ENCODE data around the gene ACOD1.
"Not testable (repeated sequence)": the region's sequence is repeated elsewhere in the genome, so short reads cannot be mapped to it uniquely, and the experiment has no call there.

The ACOD1 gene

DNA sequence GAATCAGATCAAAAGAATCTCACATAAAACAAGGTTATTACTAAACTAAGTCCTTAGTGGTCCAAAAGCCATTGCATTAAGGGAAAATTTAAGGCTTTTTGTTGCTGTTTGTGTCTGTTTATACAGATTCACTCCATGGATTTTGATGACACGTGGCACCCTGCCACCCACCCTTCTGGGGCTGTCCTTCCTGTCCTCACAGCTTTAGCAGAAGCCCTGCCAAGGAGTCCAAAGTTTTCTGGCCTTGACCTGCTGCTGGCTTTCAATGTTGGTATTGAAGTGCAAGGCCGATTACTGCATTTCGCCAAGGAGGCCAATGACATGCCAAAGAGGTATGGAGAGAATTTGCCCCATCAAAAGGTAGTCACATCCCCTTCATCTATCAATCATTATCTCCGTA, 6.9 kb downstream of the ACOD1 start:
- DNase-seq = no peak

DNA sequence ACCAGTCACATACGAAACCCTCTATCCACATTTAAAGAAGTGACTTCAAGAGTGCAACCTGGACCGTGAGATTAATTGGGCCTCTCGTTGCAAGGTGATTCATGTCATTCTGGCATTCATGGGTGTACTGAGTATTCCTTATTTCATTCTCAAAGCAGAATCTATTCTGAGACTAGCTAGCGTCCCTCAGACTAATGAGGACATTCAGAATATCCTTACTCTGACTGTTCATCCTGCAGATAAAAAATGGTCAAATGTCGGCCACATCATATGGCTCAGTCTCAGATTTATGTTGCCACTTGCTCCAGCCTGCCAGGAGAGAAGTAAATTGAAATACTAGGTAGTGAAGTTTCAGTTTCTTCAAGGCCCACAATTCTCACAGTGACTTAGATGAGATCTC, 7.3 kb downstream of the ACOD1 start:
- DNase-seq = no peak

DNA sequence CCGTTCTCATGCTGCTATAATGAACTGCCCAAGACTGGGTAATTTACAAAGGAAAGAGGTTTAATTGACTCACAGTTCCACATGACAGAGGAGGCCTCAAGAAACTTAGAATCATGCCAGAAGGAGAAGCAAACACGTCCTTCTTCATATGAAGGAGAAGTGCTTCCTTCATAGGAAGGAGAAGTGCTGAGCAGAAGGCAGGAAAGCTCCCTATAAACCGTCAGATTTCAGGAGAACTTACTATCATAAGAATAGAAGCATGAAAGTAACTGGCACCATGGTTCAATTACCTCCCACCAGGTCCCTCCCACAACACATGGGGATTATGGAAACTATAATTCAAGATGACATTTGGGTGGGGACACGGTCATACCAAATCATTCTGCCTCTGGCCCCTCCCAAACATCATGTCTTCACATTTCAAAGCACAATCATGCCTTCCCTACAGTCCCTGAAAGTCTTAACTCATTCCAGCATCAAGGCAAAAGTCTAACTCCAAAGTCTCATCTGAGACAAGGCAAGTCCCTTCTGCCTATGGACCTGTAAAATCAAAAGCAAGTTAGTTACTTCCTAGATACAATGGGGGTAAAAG, 10.6 kb downstream of the ACOD1 start:
- no peak for DNase-seq

DNA sequence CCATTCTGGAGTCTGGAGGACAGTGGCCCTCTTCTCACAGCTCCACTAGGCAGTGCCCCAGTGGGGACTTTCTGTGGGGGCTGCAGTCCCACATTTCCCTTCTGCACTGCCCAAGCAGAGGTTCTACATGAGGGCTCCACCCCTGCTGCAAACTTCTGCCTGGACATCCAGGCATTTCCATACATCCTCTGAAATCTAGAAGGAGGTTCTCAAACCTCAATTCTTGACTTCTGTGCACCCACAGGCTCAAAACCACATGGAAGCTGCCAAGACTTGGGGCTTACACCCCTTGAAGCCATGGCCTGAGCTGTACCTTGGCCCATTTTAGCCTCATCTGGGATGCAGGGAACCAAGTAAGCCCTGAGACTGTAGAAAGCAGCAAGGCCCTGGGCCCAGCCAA, 11.4 kb downstream of the ACOD1 start:
- DNase-seq = not testable (repeated sequence)

DNA sequence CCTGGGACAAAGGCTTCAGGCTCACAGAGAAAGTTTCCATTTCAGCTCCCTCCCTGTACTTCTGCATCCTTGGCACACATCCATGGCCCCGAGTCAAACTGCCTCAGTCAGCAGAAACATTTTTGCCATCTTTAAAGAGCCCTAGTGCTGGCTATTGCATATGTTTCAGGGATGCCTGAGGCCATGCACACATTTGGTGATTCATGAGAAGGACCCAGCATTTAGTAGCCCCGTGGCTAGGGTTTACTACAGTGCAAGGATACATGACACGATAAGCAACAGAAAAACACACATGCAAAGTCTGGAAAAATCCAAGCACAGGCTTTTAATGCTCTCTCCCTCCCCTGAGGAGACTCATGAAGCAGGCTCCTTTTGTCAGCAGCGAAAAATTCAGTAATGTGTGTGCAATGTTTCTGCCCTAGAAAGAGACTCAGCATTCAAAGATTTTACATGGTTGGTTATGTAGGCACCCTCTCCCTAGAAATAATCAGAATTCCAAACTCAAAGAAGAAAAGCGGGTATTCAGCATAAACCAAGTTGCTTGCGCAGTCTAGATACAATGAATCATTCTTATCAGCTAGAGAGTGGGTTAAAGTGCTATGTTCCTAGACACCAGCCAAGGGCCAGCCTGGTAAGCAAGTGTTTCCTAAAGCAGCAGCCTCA, 17.6 kb downstream of the ACOD1 start:
- no peak for DNase-seq

DNA sequence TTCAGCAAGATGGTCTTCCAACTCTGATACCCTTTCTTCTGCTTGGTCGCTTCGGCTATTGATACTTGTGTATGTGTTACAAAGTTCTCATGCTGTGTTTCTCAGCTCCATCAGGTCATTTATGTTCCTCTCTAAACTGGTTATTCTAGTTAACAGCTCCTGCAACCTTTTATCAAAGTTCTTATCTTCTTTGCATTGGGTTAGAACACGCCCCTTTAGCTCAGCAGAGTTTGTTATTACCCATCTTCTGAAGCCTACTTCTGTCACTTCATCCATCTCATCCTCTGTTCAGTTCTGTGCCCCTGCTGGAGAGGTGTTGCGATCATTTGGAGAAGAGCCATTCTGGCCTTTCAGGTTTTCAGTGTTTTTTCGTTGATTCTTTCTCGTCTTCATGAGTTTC, 18.7 kb downstream of the ACOD1 start:
- DNase-seq = no peak

DNA sequence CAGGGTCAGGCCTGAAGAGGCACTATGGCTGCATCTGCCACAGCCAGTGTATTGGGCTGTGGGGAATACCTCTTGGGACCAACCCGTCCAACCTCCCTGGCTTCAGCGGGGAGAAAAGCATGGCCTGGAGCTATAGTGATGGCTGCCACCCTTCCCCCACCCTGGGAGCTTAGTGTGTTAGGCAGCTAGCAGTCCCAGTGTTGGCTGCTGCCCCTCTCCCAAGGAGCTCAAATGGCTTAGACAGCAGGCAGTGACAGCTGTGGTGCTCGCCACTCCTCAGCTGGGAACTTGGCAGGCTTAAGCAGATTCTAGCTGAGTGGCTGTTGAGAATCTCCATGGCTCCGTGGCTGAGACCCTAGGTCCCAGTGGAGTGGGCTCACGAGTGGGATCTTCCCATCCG, 19.7 kb downstream of the ACOD1 start:
- DNase-seq = no peak

DNA sequence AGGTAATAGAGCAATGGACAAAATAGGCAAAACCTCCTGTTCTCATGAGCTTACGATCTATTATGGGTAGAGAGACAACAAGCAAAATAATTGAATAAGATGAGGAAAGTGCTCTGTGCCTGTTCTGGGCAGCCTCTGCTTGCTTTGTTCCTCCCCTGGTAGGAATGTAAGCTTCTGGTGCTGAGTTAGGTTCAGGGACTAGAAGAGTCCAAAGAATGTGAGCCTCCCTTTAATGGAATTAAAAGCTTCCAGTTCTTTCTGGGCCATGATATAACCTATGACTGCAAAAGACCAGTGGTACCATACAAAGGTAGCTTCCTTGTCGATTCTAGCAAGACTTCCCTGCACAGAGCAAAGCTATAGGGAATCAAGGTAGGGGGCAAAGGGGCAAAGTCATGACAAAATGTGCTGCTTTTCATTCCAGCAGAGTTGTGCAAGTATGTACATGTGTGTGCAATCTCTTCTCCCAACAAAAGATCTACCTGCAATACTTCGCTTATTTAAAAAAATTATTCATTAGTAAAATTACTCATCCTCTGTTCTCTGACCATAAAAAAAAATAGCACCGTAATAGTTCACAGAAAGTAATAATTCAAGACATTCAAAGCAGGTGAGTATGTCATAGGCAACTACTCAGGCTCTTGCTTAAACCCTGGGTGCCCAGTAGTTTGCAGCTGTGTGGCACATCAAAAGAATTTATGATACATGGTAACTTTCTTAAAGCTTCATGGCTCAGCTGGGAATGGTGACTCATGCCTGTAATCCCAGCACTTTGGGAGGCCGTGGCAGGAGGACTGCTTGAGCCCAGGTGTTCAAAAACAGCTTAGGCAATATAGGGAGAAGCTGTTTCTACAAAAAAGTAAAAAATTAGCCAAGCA, 21.4 kb downstream of the ACOD1 start:
- DNase-seq = no peak

DNA sequence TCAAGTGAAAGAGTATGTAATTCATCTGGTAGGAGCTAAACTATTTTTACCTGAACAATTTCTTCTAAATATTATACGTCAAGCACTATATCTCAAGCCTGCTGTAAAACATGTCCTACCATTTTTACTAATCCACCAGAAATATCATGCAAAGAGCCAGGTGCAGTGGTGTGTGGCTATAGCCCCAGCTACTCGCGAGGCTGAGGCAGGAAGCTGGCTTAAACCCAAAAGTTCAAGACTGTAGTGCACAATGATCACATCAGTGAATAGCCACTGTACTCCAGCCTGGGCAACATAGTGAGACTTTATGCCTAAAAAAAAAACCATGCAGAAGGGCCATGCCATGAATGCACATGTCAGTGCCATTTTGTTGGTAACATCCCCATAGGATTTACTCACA, 22.9 kb downstream of the ACOD1 start:
- no peak for DNase-seq

DNA sequence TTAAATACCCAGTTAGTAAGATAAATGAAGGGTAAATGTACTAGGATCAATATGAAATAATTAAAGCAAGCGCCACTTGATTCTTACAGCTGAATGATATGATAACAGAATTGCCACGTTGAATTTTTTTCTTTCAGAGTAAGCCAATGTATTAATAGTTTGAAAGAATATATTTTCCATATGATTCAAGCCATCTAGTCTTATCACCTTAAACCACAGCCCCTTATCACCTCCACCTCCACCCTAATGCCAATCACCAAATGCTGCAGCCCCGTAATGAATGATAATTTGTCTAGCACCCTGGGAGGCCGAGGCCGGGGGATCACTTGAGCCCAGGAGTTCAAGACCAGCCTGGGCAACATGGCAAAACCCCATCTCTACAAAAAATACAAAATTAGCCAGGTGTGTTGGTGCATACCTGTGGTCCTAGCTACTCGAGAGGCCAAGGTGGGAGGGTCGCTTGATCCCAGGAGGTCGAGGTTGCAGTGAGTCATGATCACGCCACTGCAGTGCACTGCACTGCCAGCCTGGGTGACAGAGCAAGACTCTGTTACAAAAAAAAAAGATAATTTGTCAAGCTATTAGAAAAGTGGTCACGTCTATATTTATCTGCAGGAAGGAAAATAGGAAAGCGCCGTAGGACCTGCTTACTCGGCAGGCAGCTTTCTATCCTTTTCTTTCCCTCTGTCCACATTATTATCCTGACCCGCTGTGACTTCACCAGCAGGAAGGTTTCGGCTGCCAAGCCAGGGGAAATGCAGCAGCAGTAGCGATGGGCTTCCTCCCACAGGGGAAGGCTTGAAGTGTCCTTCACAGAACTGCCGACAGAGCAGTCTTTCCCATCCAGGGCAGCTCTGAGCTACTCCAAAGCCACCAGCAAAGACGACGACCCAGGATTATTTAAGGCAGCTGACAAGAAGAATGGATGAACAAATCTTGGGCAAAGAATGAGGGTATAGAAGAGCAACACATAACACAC, 23.8 kb downstream of the ACOD1 start:
- DNase-seq = no peak

DNA sequence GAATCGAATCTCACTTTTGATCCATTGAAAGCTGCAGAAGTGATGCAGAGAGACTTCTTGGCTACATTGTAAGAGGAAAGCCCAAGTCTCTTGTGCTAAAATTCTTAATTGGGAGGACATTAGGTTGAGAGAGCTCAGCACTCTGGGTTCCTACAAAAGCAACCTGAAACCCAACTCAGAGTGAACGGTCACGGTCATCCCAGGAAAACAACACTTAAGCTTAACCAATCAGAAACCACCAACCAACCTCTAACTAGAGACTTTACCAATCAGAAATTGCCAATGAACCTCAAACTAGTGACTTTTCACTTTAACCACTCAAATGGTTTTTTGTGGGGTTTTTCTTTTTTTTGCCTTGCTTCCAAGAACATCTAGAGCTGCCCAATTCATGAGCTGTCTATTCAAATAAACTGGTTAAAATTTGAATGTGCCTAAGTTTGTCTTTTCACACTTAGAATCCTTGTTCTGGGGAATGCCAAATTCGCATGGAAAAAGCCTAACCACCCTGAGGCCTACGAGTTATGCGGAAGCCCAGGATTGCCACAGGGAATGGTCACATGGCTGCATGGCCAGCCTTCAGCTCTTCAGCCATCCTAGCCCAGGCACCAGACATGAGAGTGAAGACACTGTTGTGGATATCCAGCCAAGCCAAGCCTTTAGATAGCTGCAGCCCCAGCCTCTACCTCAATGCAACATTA, 25.8 kb downstream of the ACOD1 start:
- no peak for DNase-seq

DNA sequence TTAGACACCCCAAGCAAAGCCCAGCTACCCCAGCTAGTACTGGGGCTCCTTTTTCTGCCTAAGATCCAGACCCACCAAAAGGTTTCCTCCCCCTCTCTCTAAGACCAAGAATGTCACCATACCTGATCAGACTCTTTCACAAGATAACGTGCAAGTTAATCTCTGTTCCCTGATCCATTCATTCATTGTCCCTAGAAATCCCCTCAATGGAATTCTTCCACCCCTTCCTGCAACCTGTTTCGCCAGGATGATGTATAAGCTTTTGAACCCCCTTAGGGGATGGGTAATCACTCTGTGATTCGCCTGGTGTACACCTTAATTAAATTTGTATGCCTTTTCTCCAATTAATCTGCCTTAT, 26.3 kb downstream of the ACOD1 start:
- DNase-seq = no peak

DNA sequence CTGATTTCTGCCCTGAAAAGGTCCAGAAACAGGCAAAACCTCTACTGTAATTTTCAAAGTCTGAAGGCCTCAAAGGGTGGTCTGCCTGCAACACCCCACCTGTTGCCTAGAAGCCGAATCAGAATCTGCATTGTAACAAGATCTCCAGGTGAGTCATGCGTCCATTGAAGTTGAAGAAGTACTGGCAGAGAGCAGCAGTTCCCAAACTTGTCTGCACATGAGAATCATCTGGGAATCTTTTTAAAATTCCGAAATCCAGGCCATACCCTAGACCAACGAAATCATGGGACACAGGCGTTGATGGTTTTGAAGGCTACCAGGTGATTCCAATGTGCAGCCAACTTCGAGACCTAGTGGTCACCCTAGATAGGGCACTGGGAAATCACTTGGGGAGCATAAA, 27.6 kb downstream of the ACOD1 start:
- DNase-seq = no peak

DNA sequence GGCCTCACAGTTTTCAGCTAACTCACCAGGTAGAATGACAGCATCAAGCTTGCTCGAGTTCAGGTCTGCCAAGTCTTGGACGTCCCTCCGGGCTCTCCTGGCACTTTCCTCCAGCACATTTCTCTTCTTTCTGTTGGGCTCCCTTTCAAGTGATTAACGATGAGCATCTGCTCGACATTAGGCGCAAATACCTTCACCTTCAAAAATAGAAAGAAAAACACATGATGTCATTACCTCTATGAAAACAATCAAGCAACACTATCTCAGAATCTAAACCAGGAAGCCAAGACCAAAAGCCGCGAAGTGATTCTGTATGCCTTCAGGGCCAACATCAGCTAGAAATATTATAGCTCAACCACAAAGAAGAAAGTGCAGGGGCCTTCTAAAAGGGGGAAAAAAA, 28.2 kb downstream of the ACOD1 start:
- DNase-seq = peak in 1 of 2 donors; percentile 33

DNA sequence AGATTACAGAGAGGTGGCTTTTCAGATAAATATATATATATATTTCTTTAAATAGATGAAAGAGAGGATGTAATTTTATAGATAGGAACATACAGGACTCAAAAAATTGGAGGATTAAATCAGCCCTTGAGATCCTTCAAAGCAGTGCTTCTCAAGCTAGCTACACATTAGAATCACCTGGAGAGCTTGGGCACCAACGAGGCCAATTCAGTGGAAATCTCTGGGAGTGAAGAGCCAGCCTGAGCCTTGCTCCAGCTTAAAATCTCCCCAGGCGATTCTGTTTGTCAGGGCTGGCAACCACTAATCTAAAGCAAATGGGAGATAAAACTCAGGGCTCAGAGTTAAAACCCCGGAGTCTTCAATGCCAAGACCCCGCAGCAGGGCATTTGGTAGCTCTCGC, 28.6 kb downstream of the ACOD1 start:
- no peak for DNase-seq

DNA sequence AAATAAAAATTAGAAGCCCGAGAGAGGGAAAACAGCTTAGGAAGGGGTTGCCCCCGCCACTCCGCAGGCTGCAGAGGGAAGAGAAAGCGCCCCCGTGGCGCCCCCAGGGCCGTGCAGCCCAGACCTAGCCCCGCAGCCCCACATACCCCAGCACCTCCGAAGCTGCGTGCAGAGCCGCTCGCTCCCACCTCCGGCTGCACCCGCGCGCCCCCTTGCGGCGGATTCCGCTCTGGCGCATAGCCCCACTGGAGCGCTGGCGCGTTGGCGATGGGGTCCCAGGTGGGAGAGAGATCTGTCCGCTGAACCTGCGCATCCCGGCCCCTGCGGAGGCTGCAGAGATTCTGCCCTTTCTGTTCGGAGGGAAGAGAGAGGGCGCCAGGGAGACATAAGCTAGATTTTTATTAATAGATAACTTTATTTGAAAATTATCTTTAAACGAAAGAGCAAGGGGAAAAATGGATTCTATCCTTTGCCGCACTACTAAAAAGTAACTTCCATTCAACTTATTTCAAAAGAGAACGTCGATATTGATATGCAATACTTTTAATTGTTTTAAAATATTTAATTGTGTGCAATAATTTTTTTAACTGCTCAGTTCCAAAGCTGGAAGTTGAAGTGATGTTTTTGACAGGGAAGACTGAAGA, 31.9 kb downstream of the ACOD1 start:
- DNase-seq = peak; percentile 79 to 83

DNA sequence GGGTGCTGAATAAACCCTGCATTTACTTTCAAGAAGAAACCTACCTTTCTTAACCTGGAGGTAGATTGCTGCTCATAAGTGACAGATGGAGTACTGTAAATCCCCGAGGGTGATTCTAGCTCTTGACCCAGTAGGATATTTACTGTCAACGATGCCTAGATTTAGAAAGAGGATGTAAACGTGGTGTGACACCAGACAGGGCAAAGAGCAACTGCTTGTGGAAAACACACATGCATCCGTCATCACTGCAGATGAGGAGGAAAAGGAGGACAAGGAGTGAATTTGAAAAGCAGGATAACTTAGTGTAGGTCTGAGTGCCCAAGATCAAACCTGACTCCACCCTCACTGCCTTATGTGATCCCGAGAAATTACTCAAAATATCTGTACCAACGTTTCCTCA, 33.8 kb downstream of the ACOD1 start:
- no peak for DNase-seq

DNA sequence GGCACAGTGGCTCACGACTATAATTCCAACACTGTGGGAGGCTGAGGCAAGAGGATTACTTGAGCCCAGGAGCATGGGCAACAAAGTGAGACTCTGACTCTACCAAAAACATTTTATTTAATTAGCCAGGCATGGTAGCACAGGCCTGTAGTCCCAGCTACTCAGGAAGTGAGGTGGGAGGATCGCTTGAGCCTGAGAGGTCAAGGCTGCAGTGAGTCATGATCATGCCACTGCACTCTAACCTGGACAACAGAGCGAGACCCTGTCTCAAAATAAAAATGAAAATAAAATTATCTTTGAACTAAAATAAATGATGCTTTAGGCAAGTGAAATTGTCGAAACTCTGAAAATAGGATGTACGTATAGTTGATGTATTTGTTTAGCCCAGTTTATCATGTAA, 35.4 kb downstream of the ACOD1 start:
- DNase-seq = no peak

DNA sequence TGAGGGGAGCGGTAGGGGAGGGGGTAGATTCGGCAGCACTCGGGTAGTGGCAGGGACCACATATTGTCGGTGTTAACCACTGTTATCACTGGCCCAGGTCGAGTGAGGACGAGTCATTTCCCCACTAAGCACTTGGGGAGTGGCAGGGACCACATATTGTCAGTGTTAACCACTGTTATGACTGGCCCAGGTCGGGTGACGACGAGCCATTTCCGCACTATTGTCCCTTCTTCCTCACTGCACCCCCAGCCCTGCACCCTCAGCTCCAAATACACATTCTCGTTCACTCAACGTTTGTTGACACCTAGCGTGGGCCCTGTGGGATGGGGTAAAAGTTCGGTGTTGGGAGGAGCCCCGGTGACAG, 43.1 kb downstream of the ACOD1 start:
- DNase-seq = peak; percentile 84 to 86

DNA sequence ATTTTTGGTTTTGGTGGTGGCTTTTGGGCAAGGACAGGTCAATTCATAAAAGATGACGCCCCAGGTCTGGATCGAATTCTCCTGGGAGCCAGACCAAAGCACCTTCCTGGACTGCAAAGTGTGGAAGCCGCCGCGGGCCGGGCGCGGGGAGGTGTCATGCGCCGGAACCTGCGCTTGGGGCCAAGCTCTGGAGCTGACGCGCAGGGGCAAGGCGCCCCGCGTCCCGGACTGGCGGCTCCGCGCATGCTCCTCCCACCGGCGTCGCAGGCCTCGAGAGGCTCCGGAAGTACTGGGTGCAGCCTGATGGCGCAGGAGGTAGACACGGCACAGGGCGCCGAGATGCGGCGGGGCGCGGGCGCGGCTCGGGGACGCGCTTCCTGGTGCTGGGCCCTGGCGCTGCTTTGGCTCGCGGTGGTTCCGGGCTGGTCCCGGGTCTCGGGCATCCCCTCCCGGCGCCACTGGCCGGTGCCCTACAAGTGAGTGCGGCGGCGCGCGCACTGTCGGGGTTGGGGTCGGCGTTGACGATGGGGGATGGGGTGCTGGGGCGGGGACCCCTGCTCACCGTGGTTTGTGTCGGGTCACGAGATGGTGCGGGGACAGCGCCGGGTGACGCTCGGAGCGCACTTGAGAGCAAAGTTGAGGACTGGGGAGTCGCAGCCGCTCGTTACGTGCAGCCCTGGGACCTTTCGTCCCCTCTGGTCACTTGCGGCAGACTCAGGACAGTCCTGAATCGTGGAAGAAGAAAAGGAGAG, 43.7 kb downstream of the ACOD1 start, which contains the start of gene CLN5:
CLN5 (plus strand) TSS at position 286 of the 752 bp plus-strand sequence; CDS start at position 304, 18 bp downstream.
- DNase-seq = peak; percentile 95 to 97

DNA sequence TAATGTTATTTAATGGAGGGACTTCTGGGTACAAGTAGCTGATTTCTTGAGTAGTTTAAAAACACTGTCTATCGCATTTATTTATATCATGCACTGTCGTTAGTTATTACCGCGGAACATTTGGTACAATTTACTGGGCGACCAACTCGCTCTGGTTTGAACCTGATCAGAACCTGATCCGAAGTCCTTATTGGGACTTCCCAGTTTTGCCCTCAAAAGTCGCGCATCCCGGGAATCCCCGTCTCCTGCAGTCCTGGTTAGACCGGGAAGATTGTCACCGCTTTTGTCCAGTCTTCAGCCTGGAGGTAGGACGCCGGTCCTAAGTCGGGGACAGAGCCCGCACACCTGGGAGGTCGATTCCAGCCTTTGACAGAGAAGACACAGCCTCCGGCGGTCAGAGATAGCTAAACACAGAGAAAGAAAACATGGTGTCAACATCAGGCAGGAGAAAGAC, 44.3 kb downstream of the ACOD1 start:
- DNase-seq = peak in 1 of 2 donors; percentile 6
